ENCODE measurements around the gene LRRC30.

LRRC30 gene

DNA sequence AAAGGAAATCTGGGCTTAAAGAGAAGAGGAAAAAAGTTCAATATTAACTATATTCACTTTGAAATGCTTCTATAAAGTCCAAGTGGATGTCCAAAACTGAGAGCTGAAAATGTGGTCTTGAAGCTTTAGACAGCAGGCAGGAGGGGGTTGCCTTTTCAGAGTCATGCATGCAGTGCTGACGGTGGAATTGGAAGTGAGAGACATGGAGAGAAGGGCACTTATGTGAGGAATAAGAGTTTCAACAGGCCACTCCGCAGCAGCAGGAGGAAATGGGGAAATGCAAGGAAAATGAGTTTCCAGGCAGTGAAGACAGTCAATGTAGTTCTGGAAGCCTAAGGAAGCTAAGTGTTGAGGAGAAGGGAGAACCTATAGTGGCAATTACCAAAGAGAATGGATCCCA is 33.0 kb upstream of the LRRC30 start:
- H3K9me2 ChIP-seq (ENCODE audit: low read depth, low read length), result no peaks in the 10 kb centered on the region
- H3K4me1 ChIP-seq (ENCODE audit: insufficient read depth, low read length, severe bottlenecking), result no peaks in the 10 kb centered on the region
- no peak overlapping the region for H2AFZ ChIP-seq (ENCODE audit: low read length)
- H3K9ac ChIP-seq (ENCODE audit: low read length), result no peak overlapping the region
- no peak overlapping the region for H3K27ac ChIP-seq (ENCODE audit: low read depth, low read length, poor library complexity, severe bottlenecking)
- H3K79me2 ChIP-seq (ENCODE audit: insufficient read depth, low read length), result no peaks in the 10 kb centered on the region
- no peaks in the 10 kb centered on the region for H3K9me3 ChIP-seq (ENCODE audit: low read length)
- no peaks in the 10 kb centered on the region for H3F3A ChIP-seq (ENCODE audit: insufficient read depth, low read length)
- no peaks in the 10 kb centered on the region for H3K36me3 ChIP-seq (ENCODE audit: insufficient read depth, low read length)
- H3K4me3 ChIP-seq (ENCODE audit: low read depth, low read length, poor library complexity, severe bottlenecking), result no peak overlapping the region
- no peak overlapping the region for H3K4me2 ChIP-seq (ENCODE audit: low read length)
- H3K27me3 ChIP-seq (ENCODE audit: insufficient read depth, low read length), result no peaks in the 10 kb centered on the region
- no peaks in the 10 kb centered on the region for H4K20me1 ChIP-seq (ENCODE audit: insufficient read depth, low read length)
- TF ChIP-seq, protein P1, sequence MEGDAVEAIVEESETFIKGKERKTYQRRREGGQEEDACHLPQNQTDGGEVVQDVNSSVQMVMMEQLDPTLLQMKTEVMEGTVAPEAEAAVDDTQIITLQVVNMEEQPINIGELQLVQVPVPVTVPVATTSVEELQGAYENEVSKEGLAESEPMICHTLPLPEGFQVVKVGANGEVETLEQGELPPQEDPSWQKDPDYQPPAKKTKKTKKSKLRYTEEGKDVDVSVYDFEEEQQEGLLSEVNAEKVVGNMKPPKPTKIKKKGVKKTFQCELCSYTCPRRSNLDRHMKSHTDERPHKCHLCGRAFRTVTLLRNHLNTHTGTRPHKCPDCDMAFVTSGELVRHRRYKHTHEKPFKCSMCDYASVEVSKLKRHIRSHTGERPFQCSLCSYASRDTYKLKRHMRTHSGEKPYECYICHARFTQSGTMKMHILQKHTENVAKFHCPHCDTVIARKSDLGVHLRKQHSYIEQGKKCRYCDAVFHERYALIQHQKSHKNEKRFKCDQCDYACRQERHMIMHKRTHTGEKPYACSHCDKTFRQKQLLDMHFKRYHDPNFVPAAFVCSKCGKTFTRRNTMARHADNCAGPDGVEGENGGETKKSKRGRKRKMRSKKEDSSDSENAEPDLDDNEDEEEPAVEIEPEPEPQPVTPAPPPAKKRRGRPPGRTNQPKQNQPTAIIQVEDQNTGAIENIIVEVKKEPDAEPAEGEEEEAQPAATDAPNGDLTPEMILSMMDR (IDR thresholded peaks at IDR 0.05; ENCODE audit: low read length), result no peak
- no peak for TF ChIP-seq EZH2 (IDR thresholded peaks at IDR 0.05; ENCODE audit: borderline replicate concordance, low read length)

DNA sequence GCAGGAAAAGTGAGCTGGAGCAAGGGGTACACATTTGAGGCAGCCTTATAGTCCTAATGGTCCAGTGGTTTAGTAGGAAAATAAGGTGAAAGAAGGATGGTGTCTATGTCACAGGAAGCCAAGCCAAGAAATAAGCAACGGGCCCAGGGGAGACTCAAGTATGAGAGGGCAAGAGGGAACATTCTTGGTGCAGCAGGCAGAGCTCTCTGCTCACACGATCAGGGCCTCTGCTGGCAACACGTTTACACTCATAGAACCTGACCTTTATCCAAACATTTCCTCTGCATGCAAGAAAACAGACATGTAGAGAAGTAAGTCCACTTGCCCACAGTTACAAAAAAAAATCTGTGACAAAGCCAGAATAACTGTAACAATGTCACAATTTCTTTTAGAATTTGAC is 32.6 kb upstream of the LRRC30 start:
- Histone ChIP-seq H3K27me3 (ENCODE audit: insufficient read depth, low read length) (no peaks in the 10 kb centered on the region), H3K4me3 (ENCODE audit: low read depth, low read length, poor library complexity, severe bottlenecking) (no peak overlapping the region), H3K79me2 (ENCODE audit: insufficient read depth, low read length) (no peaks in the 10 kb centered on the region), H3K9me2 (ENCODE audit: low read depth, low read length) (no peaks in the 10 kb centered on the region), H3K36me3 (ENCODE audit: insufficient read depth, low read length) (no peaks in the 10 kb centered on the region), H3F3A (ENCODE audit: insufficient read depth, low read length) (no peaks in the 10 kb centered on the region), H2AFZ (ENCODE audit: low read length) (no peak overlapping the region), H4K20me1 (ENCODE audit: insufficient read depth, low read length) (no peaks in the 10 kb centered on the region), H3K4me1 (ENCODE audit: insufficient read depth, low read length, severe bottlenecking) (no peaks in the 10 kb centered on the region), H3K4me2 (ENCODE audit: low read length) (no peak overlapping the region), H3K9me3 (ENCODE audit: low read length) (no peaks in the 10 kb centered on the region), H3K27ac (ENCODE audit: low read depth, low read length, poor library complexity, severe bottlenecking) (no peak overlapping the region), H3K9ac (ENCODE audit: low read length) (no peak overlapping the region)
- TF ChIP-seq, protein P1 (IDR thresholded peaks at IDR 0.05; ENCODE audit: low read length), result no peak
- no peak for TF ChIP-seq EZH2 (IDR thresholded peaks at IDR 0.05; ENCODE audit: borderline replicate concordance, low read length)

DNA sequence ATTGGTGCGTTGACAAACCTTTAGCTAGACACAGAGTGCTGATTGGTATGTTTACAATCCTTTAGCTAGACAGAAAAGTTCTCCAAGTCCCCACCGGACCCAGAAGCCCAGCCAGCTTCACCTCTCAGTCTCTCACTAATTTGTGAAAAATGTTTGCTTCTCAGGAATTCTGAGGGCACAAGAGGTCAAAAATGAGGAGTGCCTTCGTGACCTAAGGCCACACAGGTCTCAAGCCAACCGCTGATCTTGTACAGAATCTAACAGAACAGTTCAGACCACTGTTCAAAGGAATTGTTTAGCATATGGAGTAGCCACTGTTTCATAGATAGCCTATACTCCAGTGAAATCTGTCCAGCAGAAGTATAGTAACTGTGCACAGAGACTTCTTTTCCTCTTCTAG is 29.8 kb upstream of the LRRC30 start:
- H3K27me3 ChIP-seq (ENCODE audit: insufficient read depth, low read length), result no peaks in the 10 kb centered on the region
- H3F3A ChIP-seq (ENCODE audit: insufficient read depth, low read length), result no peaks in the 10 kb centered on the region
- no peak overlapping the region for H3K27ac ChIP-seq (ENCODE audit: low read depth, low read length, poor library complexity, severe bottlenecking)
- no peaks in the 10 kb centered on the region for H3K36me3 ChIP-seq (ENCODE audit: insufficient read depth, low read length)
- no peak overlapping the region for H3K4me2 ChIP-seq (ENCODE audit: low read length)
- no peaks in the 10 kb centered on the region for H3K9me2 ChIP-seq (ENCODE audit: low read depth, low read length)
- TF ChIP-seq, protein P1 (IDR thresholded peaks at IDR 0.05; ENCODE audit: low read length), result no peak
- no peak for TF ChIP-seq EZH2 (IDR thresholded peaks at IDR 0.05; ENCODE audit: borderline replicate concordance, low read length)
- H3K9me3 ChIP-seq (ENCODE audit: low read length), result no peaks in the 10 kb centered on the region
- no peaks in the 10 kb centered on the region for H3K4me1 ChIP-seq (ENCODE audit: insufficient read depth, low read length, severe bottlenecking)
- H3K79me2 ChIP-seq (ENCODE audit: insufficient read depth, low read length), result no peaks in the 10 kb centered on the region
- H3K9ac ChIP-seq (ENCODE audit: low read length), result no peak overlapping the region
- H2AFZ ChIP-seq (ENCODE audit: low read length), result no peak overlapping the region
- H4K20me1 ChIP-seq (ENCODE audit: insufficient read depth, low read length), result no peaks in the 10 kb centered on the region
- no peak overlapping the region for H3K4me3 ChIP-seq (ENCODE audit: low read depth, low read length, poor library complexity, severe bottlenecking)

Data from OCI-LY1 (cell line).